Endodermal cell (in vitro differentiated cells): ENCODE results near the gene HPN. TPM values are rescaled to one million over a fixed set of nuclear protein-coding genes. Genes with fewer than 3 reads are reported as not detected.
A peak's percentile ranks its signal among the peaks of the same experiment; 100 is the strongest.

ENCODE experiments used
- DNase-seq: peaks from one replicate; pipeline ENCODE4 v3.0.0-alpha.2; 2017
- H3K27ac ChIP-seq: 2 replicates; pipeline ENCODE4 v1.5.1; 2013; ENCODE audit warnings: mild to moderate bottlenecking, low read depth, low read length, moderate library complexity
- H3K27me3 ChIP-seq: 2 replicates; pipeline ENCODE4 v1.6.1; 2013; ENCODE audit warnings: mild to moderate bottlenecking, low read length, moderate library complexity; ENCODE audit not compliant: insufficient read depth, control insufficient read depth, poor library complexity, severe bottlenecking
- H3K36me3 ChIP-seq: 2 replicates; pipeline ENCODE4 v1.7.0; 2013; ENCODE audit warnings: mild to moderate bottlenecking, low read length, moderate library complexity; ENCODE audit not compliant: control insufficient read depth, insufficient read depth
- H3K4me1 ChIP-seq: one replicate; pipeline ENCODE4 v1.7.0; 2013; ENCODE audit warnings: low read length; ENCODE audit not compliant: control insufficient read depth, insufficient read depth
- H3K4me3 ChIP-seq: 2 replicates; pipeline ENCODE4 v1.5.1; 2013; ENCODE audit warnings: mild to moderate bottlenecking, low read length, moderate library complexity
- H3K9ac ChIP-seq: 2 replicates; pipeline ENCODE4 v1.6.1; 2013; ENCODE audit warnings: mild to moderate bottlenecking, low read length, moderate library complexity; ENCODE audit not compliant: poor library complexity, severe bottlenecking; ENCODE audit errors: extremely low read depth
- H3K9me3 ChIP-seq: 2 replicates; pipeline ENCODE4 v1.6.1; 2013; ENCODE audit warnings: mild to moderate bottlenecking, low read length, moderate library complexity; ENCODE audit not compliant: control insufficient read depth
- H3K27ac Mint-ChIP-seq: 2 replicates; pipeline ENCODE4 v1.8.0; 2020; ENCODE audit warnings: mixed read lengths
- H3K27me3 Mint-ChIP-seq: 2 replicates; pipeline ENCODE4 v1.8.0; 2021; ENCODE audit warnings: mild to moderate bottlenecking, mixed read lengths; ENCODE audit not compliant: insufficient read depth
- H3K36me3 Mint-ChIP-seq: 2 replicates; pipeline ENCODE4 v1.8.0; 2020; ENCODE audit warnings: low read depth, mixed read lengths
- H3K4me1 Mint-ChIP-seq: 2 replicates; pipeline ENCODE4 v1.8.0; 2020; ENCODE audit warnings: mixed read lengths
- H3K4me3 Mint-ChIP-seq: 2 replicates; pipeline ENCODE4 v1.8.0; 2020; ENCODE audit warnings: mild to moderate bottlenecking, moderate library complexity, mixed read lengths
- H3K9me3 Mint-ChIP-seq: 2 replicates; pipeline ENCODE4 v1.8.0; 2020; ENCODE audit warnings: mild to moderate bottlenecking, mixed read lengths
- CTCF ChIP-seq: fragments of 200-600 bp; sonication (generic); conservative IDR thresholded peaks from 2 replicates; pipeline ENCODE4 v1.5.0; 2021; ENCODE audit warnings: antibody characterized with exemption, mild to moderate bottlenecking
- WGBS, 2 experiments: methylation state at CpG; one replicate each; pipeline versions ENCODE4 v1.1.5 to v1.1.7; 2013; ENCODE audit warnings: missing lambda C conversion rate in 2 of 2, mixed read lengths in 1 of 2; ENCODE audit not compliant: insufficient coverage in 1 of 2, insufficient read length in 1 of 2; 5-methylcytosine and 5-hydroxymethylcytosine counted together
- total RNA-seq, 2 donors: library from RNA; stranded (reverse); fragmentation: NEBNext Ultra II Directional in 1 of 2; extraction: Animal tissue kit (Norgen Biotek cat#: 25700) in 1 of 2; gene quantifications; 2 replicates in 1 of 2; 3 replicates in 1 of 2; pipeline ENCODE4 v1.2.1, GENCODE V29; 2021

The HPN gene
- total RNA-seq, 2 donors from 2014 or later: 29.0 to 49.6 TPM

- H3K4me3 ChIP-seq: no peak overlapping the region
- peaks cover 33% of the 10 kb centered on the region for H3K36me3 Mint-ChIP-seq
- peaks cover 33% of the 10 kb centered on the region for H3K36me3 ChIP-seq
- peaks cover 6% of the 10 kb centered on the region for H3K4me1 Mint-ChIP-seq
- H3K4me3 Mint-ChIP-seq: peak overlapping the region; percentile 37
- TF ChIP-seq CTCF: no peak
- no peak overlapping the region for H3K27ac Mint-ChIP-seq
- no peaks in the 10 kb centered on the region for H3K4me1 ChIP-seq
- no peak overlapping the region for H3K9ac ChIP-seq
- no peaks in the 10 kb centered on the region for H3K9me3 ChIP-seq
- 26 to 43% methylated on average over 2 to 11 of the region's 11 CpGs for WGBS, 2 experiments
- peaks cover 34% of the 10 kb centered on the region for H3K27me3 Mint-ChIP-seq
- H3K9me3 Mint-ChIP-seq: no peaks in the 10 kb centered on the region
- DNase-seq: peak; percentile 72
- no peak overlapping the region for H3K27ac ChIP-seq
- H3K27me3 ChIP-seq: peaks cover 38% of the 10 kb centered on the region
Measured at GRCh38 chr19:35029737-35030256, 11.7 kb upstream of the HPN start.

- Histone ChIP-seq H3K4me1 (no peaks in the 10 kb centered on the region), H3K9me3 (no peaks in the 10 kb centered on the region), H3K36me3 (peaks cover 27% of the 10 kb centered on the region), H3K27me3 (peaks cover 38% of the 10 kb centered on the region), H3K9ac (no peak within 1 kb of the TSS), H3K27ac (no peak within 1 kb of the TSS), H3K4me3 (peak within 1 kb of the TSS; percentile 74)
- 0% methylated on average over 22 to 116 of the region's 118 CpGs for WGBS, 2 experiments
- H3K27ac Mint-ChIP-seq: no peak within 1 kb of the TSS
- H3K9me3 Mint-ChIP-seq: no peaks in the 10 kb centered on the region
- TF ChIP-seq CTCF: no peak
- H3K36me3 Mint-ChIP-seq: peaks cover 26% of the 10 kb centered on the region
- peak; percentile 88 for DNase-seq
- H3K4me3 Mint-ChIP-seq: peak within 1 kb of the TSS; percentile 59
- H3K4me1 Mint-ChIP-seq: peaks cover 6% of the 10 kb centered on the region
- peaks cover 34% of the 10 kb centered on the region for H3K27me3 Mint-ChIP-seq
Measured at GRCh38 chr19:35030257-35031071, 11.1 kb upstream of the HPN start, which contains the start of gene SCN1B. Gene SCN1B (plus strand): TSS chr19:35030470. CDS start chr19:35030821, 351 bp downstream.

GRCh38 chr19:35031072-35031881 lies 10.2 kb upstream of the HPN start:
- Mint-ChIP-seq H3K4me3 (peak overlapping the region; percentile 59), H3K27me3 (peaks cover 34% of the 10 kb centered on the region), H3K27ac (no peak overlapping the region), H3K9me3 (no peaks in the 10 kb centered on the region), H3K4me1 (peaks cover 6% of the 10 kb centered on the region), H3K36me3 (peaks cover 20% of the 10 kb centered on the region)
- peak; percentile 81 for DNase-seq
- TF ChIP-seq CTCF: no peak
- Histone ChIP-seq H3K4me1 (no peaks in the 10 kb centered on the region), H3K9me3 (no peaks in the 10 kb centered on the region), H3K4me3 (peak overlapping the region; percentile 74), H3K36me3 (peaks cover 21% of the 10 kb centered on the region), H3K27ac (no peak overlapping the region), H3K27me3 (peaks cover 38% of the 10 kb centered on the region), H3K9ac (no peak overlapping the region)
- 5 to 6% methylated on average over 21 to 31 of the region's 31 CpGs for WGBS, 2 experiments
